Stimulated activated CD8-positive, alpha-beta memory T cell treated with anti-CD3 and anti-CD28 coated beads, Interleukin-4, amount 100 ng/mL, for 1 hour (primary cell): ENCODE data around the gene ANKDD1A.
A peak's percentile ranks its signal among the peaks of the same experiment; 100 is the strongest.

ENCODE experiments used
- DNase-seq, 2 donors: peaks; one replicate each; pipeline ENCODE4 v3.0.0-alpha.2; 2020; ENCODE audit warnings: low read depth in 2 of 2, low spot score in 1 of 2

The ANKDD1A gene

GRCh38 chr15:64961013-64961412, 49.3 kb downstream of the ANKDD1A start:
- no peak for DNase-seq

GRCh38 chr15:64969401-64969800, 57.7 kb downstream of the ANKDD1A start:
- DNase-seq, result no peak

DNA sequence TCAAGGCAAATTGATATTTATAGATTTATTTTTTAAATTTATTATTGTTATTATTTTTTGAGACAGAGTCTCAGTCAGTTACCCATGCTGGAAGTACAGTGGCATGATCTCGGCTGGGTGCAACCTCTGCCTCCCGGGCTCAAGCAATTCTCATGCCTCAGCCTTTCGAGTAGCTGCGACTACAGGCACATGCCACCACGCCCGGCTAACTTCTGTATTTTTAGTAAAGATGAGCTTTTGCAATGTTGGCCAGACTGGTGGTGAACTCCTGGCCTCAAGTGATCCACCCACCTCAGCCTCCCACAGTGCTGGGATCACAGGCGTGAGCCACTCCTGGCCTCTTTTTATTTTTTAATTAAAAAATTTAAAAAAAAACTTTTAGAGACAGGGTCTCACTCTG, 59.0 kb downstream of the ANKDD1A start:
- DNase-seq, result no peak

DNA sequence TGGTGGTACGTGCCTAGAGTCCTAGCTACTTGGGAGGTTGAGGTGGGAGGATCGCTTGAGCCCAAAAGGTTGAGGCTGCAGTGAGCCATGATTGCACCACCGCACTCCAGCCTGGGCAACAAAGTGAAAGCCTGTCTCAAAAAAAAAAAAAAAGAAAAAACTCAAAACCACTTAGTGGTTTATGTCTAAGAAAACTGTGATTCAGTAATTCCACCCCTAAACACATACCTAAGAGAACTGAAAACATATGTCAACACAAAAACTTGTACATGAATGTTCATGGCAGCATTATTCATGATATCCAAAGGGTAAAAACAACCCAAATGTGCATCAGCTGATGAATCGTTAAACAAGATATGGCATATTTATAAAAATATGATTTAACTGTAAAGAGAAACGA, 63.7 kb downstream of the ANKDD1A start:
- no peak for DNase-seq

GRCh38 chr15:64979252-64979710, 67.6 kb downstream of the ANKDD1A start:
- DNase-seq, result no peak

GRCh38 chr15:64981812-64982431, 70.2 kb downstream of the ANKDD1A start:
- no peak for DNase-seq

- no peak for DNase-seq
Observed at GRCh38 chr15:64982472-64982871, 70.8 kb downstream of the ANKDD1A start.

- no peak for DNase-seq
Observed at GRCh38 chr15:64985366-64986033, 73.8 kb downstream of the ANKDD1A start.

DNA sequence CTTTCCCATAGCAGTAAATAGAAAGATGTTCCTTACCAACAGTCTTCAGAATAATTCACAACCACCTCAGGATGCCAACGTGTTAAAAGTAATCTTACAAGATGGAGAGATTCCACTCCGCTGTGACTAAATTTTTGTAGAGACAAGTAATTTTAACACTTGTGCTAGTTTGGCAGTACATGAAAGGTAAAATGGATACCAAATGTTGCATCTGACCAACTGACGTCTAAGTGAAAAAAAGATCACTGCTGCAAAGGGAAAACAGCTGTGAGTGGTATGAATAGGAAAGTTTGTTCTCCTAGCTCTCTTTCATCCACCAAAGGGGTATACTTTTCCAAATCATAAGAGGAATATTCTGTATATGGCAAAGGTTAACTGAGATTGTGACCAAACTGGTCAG, 75.4 kb downstream of the ANKDD1A start:
- no peak for DNase-seq

DNA sequence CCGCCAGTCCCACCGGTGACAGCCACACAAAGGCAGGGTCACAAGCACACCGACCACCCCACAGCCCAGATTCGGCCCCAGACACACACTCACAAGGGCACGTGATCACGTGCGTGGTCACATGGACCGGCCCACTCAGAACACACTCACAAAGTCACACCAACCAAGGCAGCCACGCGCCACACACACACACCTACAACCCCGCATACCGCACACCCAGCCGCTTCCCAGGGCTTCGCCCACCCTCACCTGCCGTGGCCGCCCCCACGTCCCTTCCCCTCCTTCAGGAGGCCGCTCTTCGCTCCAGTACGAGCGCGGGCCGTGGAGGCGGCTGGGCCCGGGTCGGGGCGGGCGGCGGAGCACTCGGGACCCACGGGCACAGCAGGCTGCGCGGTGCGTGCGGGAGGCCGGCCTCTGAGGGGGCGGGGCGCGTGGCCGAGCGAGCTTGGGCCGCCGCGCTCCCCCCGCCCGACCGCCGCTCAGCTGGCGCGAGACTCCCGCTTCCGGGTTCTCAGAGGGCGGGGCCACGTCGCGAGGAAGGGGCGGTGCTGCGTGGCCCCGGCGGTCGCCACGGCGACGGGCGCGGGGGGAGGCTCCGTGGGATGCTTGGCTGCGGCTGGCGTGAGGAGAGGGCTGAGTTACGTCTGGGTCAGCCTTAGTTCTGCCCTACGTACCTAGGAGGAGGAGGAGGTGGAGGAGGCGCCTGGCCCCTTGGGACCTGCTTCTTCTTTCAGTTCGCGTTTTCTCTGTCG, 77.9 kb downstream of the ANKDD1A start, which contains the start of gene SPG21:
SPG21 (minus strand) TSS at position 499 of the 752 bp plus-strand sequence. CDS start 6,345 bp downstream, outside the sequence.
- DNase-seq, result peak; percentile 78 to 80

DNA sequence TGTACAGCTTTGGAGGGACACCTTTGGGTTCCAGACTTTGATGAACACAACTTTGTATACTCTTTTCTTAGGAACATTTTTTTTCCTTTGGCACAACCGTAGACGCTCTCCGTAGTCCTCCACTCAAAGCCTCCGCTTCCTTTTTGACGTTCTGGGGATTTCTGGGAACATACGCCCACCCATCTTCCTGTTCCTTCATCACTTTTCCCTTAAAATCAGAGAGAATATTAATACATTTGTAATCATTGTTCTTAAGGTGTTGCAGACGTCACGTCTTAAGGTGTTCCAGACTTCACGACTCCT, 78.4 kb downstream of the ANKDD1A start:
- no peak for DNase-seq

GRCh38 chr15:64991536-64992135, 79.9 kb downstream of the ANKDD1A start:
- DNase-seq, result no peak

- no peak for DNase-seq
Observed at GRCh38 chr15:64993290-64993689, 81.6 kb downstream of the ANKDD1A start.

DNA sequence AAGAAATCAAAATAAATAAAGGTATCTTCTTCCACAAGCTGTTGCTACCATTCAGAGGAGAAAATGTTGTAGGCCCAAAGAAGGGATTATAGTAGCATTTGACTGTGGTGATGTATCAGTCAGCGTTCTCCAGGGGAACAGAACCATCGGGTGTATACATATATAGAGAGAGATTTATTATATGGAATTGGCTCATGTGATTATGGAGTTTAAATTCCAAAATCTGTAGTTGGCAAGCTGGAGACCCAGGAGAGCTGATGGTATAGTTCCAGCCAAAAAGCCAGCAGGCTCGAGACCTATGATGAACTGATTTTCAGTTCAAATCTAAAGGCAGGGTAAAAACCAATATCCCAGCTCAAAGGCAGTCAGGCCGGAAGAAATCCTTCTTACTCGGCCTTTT, 85.4 kb downstream of the ANKDD1A start:
- no peak for DNase-seq

- DNase-seq, result no peak
Observed at GRCh38 chr15:64997745-64998375, 86.2 kb downstream of the ANKDD1A start.

- DNase-seq, result no peak
Observed at GRCh38 chr15:65004993-65005392, 93.3 kb downstream of the ANKDD1A start.

- no peak for DNase-seq
Observed at GRCh38 chr15:65006876-65007275, 95.2 kb downstream of the ANKDD1A start.
